ENCODE measurements around the gene SORBS1. TPM values are rescaled to one million over a fixed set of nuclear protein-coding genes. Genes with fewer than 3 reads are reported as not detected.
A peak's percentile ranks its signal among the peaks of the same experiment; 100 is the strongest.

Gene SORBS1
- total RNA-seq, 4 donors from 2014 or later: 21.5 to 65.8 (median 30.1) TPM

DNA sequence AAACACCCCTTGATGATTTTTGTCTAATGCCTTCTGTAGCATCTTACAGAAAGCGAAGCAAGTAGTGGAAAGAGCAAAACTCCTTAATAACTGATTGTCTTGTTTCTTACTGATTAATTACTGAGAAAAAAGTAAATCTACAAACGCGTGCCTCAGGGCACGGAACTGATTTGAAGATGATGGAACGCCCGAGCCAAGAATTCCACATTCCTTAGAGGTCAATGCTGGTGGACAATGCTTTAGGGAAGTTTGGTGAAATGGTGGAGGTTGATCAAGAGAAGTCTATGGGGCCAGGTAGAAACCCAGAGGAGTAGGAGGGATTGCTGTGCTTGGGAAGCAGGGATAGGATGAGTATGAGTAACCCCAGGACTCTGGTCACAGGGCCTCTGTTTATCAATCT is 5.0 kb upstream of the SORBS1 start:
- Histone ChIP-seq H3K4me1 (peaks cover 0 to 4% of the 10 kb centered on the region in 2 donors), H3K36me3 (no peaks in the 10 kb centered on the region), H3K4me3 (replicated peaks in 1 of 3) (no peak overlapping the region), H3K27ac (no peak overlapping the region), H3K9me3 (no peaks in the 10 kb centered on the region), H3K27me3 (no peaks in the 10 kb centered on the region)
- no peak for TF ChIP-seq POLR2A (IDR thresholded peaks at IDR 0.05)
- TF ChIP-seq, protein P1, sequence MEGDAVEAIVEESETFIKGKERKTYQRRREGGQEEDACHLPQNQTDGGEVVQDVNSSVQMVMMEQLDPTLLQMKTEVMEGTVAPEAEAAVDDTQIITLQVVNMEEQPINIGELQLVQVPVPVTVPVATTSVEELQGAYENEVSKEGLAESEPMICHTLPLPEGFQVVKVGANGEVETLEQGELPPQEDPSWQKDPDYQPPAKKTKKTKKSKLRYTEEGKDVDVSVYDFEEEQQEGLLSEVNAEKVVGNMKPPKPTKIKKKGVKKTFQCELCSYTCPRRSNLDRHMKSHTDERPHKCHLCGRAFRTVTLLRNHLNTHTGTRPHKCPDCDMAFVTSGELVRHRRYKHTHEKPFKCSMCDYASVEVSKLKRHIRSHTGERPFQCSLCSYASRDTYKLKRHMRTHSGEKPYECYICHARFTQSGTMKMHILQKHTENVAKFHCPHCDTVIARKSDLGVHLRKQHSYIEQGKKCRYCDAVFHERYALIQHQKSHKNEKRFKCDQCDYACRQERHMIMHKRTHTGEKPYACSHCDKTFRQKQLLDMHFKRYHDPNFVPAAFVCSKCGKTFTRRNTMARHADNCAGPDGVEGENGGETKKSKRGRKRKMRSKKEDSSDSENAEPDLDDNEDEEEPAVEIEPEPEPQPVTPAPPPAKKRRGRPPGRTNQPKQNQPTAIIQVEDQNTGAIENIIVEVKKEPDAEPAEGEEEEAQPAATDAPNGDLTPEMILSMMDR (IDR thresholded peaks at IDR 0.05): no peak
- 94 to 95% methylated on average over 6 of the region's 6 CpGs for WGBS, 2 donors
- intact Hi-C loops (cut with DNase I): no loop called here
- no peak for DNase-seq

DNA sequence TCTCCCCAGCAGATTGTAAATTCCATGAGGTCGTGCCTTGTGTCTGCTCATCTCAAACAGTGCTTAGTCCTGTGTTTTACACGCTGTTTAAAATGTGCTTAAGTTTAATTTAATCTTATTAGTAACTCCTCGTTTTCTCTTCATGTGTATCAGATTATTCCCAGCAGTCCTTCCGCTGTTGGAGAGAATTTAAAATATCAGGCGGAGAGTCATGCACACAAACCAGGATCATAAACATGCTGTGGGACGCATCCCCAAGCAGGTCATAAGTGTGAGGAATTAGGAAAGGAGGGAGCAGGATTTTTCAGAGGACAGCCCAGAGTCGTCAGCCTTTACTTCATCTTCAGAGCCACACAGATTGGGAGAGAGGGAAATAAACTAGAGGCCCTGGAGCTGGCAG is 4.2 kb upstream of the SORBS1 start:
- DNase-seq: no peak
- Histone ChIP-seq H3K9me3 (no peaks in the 10 kb centered on the region), H3K4me1 (peaks cover 1 to 6% of the 10 kb centered on the region in 2 donors), H3K27me3 (no peaks in the 10 kb centered on the region), H3K4me3 (replicated peaks in 1 of 3) (no peak overlapping the region), H3K27ac (no peak overlapping the region), H3K36me3 (no peaks in the 10 kb centered on the region)
- TF ChIP-seq, protein P1 (IDR thresholded peaks at IDR 0.05): no peak
- no peak for TF ChIP-seq POLR2A (IDR thresholded peaks at IDR 0.05)
- intact Hi-C loops (cut with DNase I): no loop called here
- WGBS, 2 donors: 78 to 84% methylated on average over 7 of the region's 7 CpGs

DNA sequence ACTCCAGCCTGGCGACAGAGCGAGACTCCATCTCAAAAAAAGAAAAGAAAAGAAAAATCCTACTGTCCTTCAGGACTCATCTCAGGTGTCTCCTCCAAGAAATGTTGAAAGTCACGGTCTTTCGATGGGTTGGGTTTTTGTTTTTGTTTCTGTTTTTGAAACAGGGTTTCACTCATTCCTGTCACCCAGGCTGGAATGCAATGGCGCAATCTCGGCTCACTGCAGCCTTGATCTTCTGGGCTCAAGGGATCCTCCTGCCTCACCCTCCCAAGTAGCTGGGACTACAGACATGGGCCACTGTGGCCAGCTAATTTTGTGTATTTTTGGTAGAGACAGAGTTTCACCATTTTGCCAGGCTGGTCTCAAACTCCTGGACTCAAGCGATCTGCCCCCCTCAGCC is 3.1 kb upstream of the SORBS1 start:
- H3K4me1 ChIP-seq: peaks cover 5 to 10% of the 10 kb centered on the region in 2 donors
- DNase-seq: no peak
- intact Hi-C loops (cut with DNase I): no loop called here
- H3K9me3 ChIP-seq: no peaks in the 10 kb centered on the region
- H3K36me3 ChIP-seq: no peaks in the 10 kb centered on the region
- no peak overlapping the region for H3K27ac ChIP-seq
- no peaks in the 10 kb centered on the region for H3K27me3 ChIP-seq
- TF ChIP-seq POLR2A (IDR thresholded peaks at IDR 0.05): no peak
- TF ChIP-seq, protein P1 (IDR thresholded peaks at IDR 0.05): no peak
- H3K4me3 ChIP-seq (replicated peaks in 1 of 3): no peak overlapping the region
- WGBS, 2 donors: 94 to 95% methylated on average over 7 of the region's 7 CpGs

DNA sequence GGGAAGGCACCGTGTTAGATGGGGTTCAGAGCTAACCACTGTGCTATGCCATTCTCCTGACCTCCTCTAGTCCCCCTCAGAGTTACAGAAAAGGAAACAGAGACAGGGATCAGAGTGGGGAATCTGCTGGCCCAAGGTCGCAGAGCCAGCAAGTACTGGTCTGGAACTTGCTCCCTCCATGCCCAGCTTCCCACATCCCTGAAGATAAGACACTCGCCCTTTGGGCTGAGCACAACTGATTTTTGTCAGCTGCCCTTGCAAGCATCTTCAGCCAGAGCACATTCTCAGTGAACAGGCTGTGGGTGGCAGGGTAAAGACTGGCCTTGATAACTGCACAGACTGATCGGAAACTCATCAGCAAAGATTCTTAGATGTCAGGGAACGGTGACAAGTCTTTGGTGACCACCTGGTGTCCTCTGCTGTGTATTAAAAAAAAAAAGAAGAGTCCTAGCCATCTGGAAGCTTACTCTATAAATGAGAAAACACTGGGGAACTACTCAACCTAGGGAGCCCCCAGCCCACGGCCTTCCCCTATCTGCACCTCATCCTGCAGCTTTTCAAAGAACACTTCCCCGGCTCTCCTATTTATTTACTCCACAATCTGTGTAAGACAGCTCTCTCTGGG is 1.3 kb upstream of the SORBS1 start:
- no peaks in the 10 kb centered on the region for H3K27me3 ChIP-seq
- DNase-seq: no peak
- 72 to 75% methylated on average over 7 of the region's 7 CpGs for WGBS, 2 donors
- H3K9me3 ChIP-seq: no peaks in the 10 kb centered on the region
- H3K27ac ChIP-seq: no peak overlapping the region
- no peaks in the 10 kb centered on the region for H3K36me3 ChIP-seq
- no peak overlapping the region for H3K4me3 ChIP-seq (replicated peaks in 1 of 3)
- TF ChIP-seq POLR2A (IDR thresholded peaks at IDR 0.05): no peak
- TF ChIP-seq, protein P1 (IDR thresholded peaks at IDR 0.05): no peak
- H3K4me1 ChIP-seq: peaks cover 5 to 10% of the 10 kb centered on the region in 2 donors
- intact Hi-C loops (cut with DNase I): no loop called here

DNA sequence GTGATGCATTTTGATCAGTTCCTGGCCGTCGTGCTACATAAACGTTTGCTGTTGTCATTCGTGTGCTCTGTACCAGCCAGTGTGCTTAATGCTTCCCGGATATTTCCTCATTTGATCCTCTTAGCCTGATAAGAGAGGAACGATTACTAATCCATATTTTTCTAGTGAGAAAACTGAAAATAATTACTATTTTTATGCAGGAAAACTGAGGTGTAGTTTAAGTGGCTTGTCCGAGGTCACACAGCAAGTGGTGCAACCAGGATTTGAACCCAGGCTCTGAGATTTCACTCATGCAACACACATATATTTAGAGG is 650 bp upstream of the SORBS1 start:
- H3K4me3 ChIP-seq (replicated peaks in 1 of 3): peak overlapping the region in 2 of 3 donors; percentile 7 to 27
- no peaks in the 10 kb centered on the region for H3K9me3 ChIP-seq
- DNase-seq: no peak
- WGBS, 2 donors: 59 to 60% methylated on average over 7 of the region's 7 CpGs
- H3K27me3 ChIP-seq: no peaks in the 10 kb centered on the region
- TF ChIP-seq, protein P1 (IDR thresholded peaks at IDR 0.05): no peak
- no peak for TF ChIP-seq POLR2A (IDR thresholded peaks at IDR 0.05)
- peaks cover 5 to 10% of the 10 kb centered on the region in 2 donors for H3K4me1 ChIP-seq
- intact Hi-C loops (cut with DNase I): no loop called here
- no peak overlapping the region for H3K27ac ChIP-seq
- H3K36me3 ChIP-seq: no peaks in the 10 kb centered on the region
